H9 (cell line): ENCODE data around the gene ZBTB48. TPM values are rescaled to one million over a fixed set of nuclear protein-coding genes. Genes with fewer than 3 reads are reported as not detected.

Source experiments
- DNase-seq: peaks from one replicate; pipeline ENCODE4 v3.0.0-alpha.2; 2017
- H2AFZ ChIP-seq: one replicate; pipeline ENCODE4 v1.6.1; 2013; ENCODE audit warnings: mild to moderate bottlenecking, low read length, control low read depth, moderate library complexity
- H2AK5ac ChIP-seq: 2 replicates; pipeline ENCODE4 v1.6.1; 2013; ENCODE audit warnings: low read length, control low read depth, mixed read lengths; ENCODE audit not compliant: insufficient read length
- H2BK120ac ChIP-seq: one replicate; pipeline ENCODE4 v1.6.1; 2013; ENCODE audit warnings: low read depth, mild to moderate bottlenecking, low read length, control low read depth, inconsistent platforms; ENCODE audit not compliant: poor library complexity, severe bottlenecking
- H2BK12ac ChIP-seq: 2 replicates; pipeline ENCODE4 v1.6.1; 2013; ENCODE audit warnings: low read length, control low read depth, mixed read lengths, low read depth; ENCODE audit not compliant: insufficient read length
- H2BK15ac ChIP-seq: 2 replicates; pipeline ENCODE4 v1.6.1; 2013; ENCODE audit warnings: low read depth, low read length, control low read depth
- H2BK20ac ChIP-seq: one replicate; pipeline ENCODE4 v1.6.1; 2013; ENCODE audit warnings: low read depth, mild to moderate bottlenecking, low read length, control low read depth, inconsistent platforms; ENCODE audit not compliant: poor library complexity, severe bottlenecking
- H2BK5ac ChIP-seq: 2 replicates; pipeline ENCODE4 v1.6.1; 2013; ENCODE audit warnings: low read length, control low read depth, mixed read lengths; ENCODE audit not compliant: insufficient read length
- H3K14ac ChIP-seq: 2 replicates; pipeline ENCODE4 v1.6.1; 2013; ENCODE audit warnings: low read length, control low read depth; ENCODE audit not compliant: insufficient read depth
- H3K18ac ChIP-seq: 2 replicates; pipeline ENCODE4 v1.6.1; 2013; ENCODE audit warnings: low read depth, mild to moderate bottlenecking, mixed read lengths, low read length, control low read depth; ENCODE audit not compliant: insufficient read length
- H3K23ac ChIP-seq: 2 replicates; pipeline ENCODE4 v1.6.1; 2013; ENCODE audit warnings: low read length, control low read depth, mixed read lengths, low read depth; ENCODE audit not compliant: insufficient read length
- H3K23me2 ChIP-seq: 2 replicates; pipeline ENCODE4 v1.6.1; 2013; ENCODE audit warnings: low read depth, mild to moderate bottlenecking, mixed read lengths, low read length, control low read depth; ENCODE audit not compliant: insufficient read length, poor library complexity, severe bottlenecking
- H3K27ac ChIP-seq: 2 replicates; pipeline ENCODE4 v1.5.1; 2013; ENCODE audit warnings: low read length, control low read depth, mixed read lengths, low read depth; ENCODE audit not compliant: insufficient read length
- H3K27me3 ChIP-seq: 2 replicates; pipeline ENCODE4 v1.6.1; 2013; ENCODE audit warnings: low read length, control low read depth, inconsistent platforms; ENCODE audit not compliant: insufficient read depth
- H3K4ac ChIP-seq: 2 replicates; pipeline ENCODE4 v1.6.1; 2013; ENCODE audit warnings: low read depth, mild to moderate bottlenecking, control low read depth, inconsistent platforms, low read length, moderate library complexity
- H3K4me1 ChIP-seq: 2 replicates; pipeline ENCODE4 v1.6.1; 2013; ENCODE audit warnings: low read length, control low read depth, inconsistent platforms; ENCODE audit not compliant: insufficient read depth
- H3K4me2 ChIP-seq: 2 replicates; pipeline ENCODE4 v1.6.1; 2013; ENCODE audit warnings: low read length, control low read depth, mixed read lengths; ENCODE audit not compliant: insufficient read length, insufficient read depth
- H3K56ac ChIP-seq: 2 replicates; pipeline ENCODE4 v1.6.1; 2013; ENCODE audit warnings: low read depth, mild to moderate bottlenecking, mixed read lengths, low read length, control low read depth; ENCODE audit not compliant: insufficient read length
- H3K79me1 ChIP-seq: 2 replicates; pipeline ENCODE4 v1.6.1; 2013; ENCODE audit warnings: low read depth, mild to moderate bottlenecking, moderate library complexity, low read length, control low read depth, inconsistent platforms; ENCODE audit not compliant: insufficient read depth, poor library complexity, severe bottlenecking
- H3K79me2 ChIP-seq: 2 replicates; pipeline ENCODE4 v1.6.1; 2013; ENCODE audit warnings: low read length, control low read depth, inconsistent platforms; ENCODE audit not compliant: insufficient read depth
- H3K9ac ChIP-seq: 2 replicates; pipeline ENCODE4 v1.6.1; 2013; ENCODE audit warnings: low read length, control low read depth, mixed read lengths; ENCODE audit not compliant: insufficient read length; ENCODE audit errors: extremely low read depth
- H3K9me3 ChIP-seq: one replicate; pipeline ENCODE4 v1.6.1; 2013; ENCODE audit warnings: low read depth, low read length, inconsistent platforms; ENCODE audit not compliant: control insufficient read depth
- H3T11ph ChIP-seq: one replicate; pipeline ENCODE4 v1.6.1; 2013; ENCODE audit warnings: mild to moderate bottlenecking, low read length, control low read depth, inconsistent platforms
- H4K20me1 ChIP-seq: one replicate; pipeline ENCODE4 v1.6.1; 2013; ENCODE audit not compliant: control insufficient read depth, insufficient read length, insufficient read depth
- H4K5ac ChIP-seq: 2 replicates; pipeline ENCODE4 v1.6.1; 2013; ENCODE audit warnings: low read depth, mild to moderate bottlenecking, mixed read lengths, low read length, control low read depth; ENCODE audit not compliant: insufficient read length
- H4K8ac ChIP-seq: replicated peaks from 2 replicates; pipeline ENCODE4 v1.6.1; 2013; ENCODE audit warnings: low read length, control low read depth, mixed read lengths, low read depth; ENCODE audit not compliant: insufficient read length
- H4K91ac ChIP-seq: 2 replicates; pipeline ENCODE4 v1.6.1; 2013; ENCODE audit warnings: low read depth, mild to moderate bottlenecking, moderate library complexity, mixed read lengths, low read length, control low read depth; ENCODE audit not compliant: insufficient read length
- H3K27ac Mint-ChIP-seq, 3 experiments: 2 replicates in 2 of 3; 3 replicates in 1 of 3; pipeline ENCODE4 v1.8.0; 2020 to 2021; ENCODE audit warnings: mixed read lengths in 3 of 3, mild to moderate bottlenecking in 1 of 3, moderate library complexity in 1 of 3
- H3K27me3 Mint-ChIP-seq: 2 replicates; pipeline ENCODE4 v1.8.0; 2021; ENCODE audit warnings: low read depth, mild to moderate bottlenecking, moderate library complexity, mixed read lengths
- H3K36me3 Mint-ChIP-seq, 3 experiments: 2 replicates in 2 of 3; 3 replicates in 1 of 3; pipeline ENCODE4 v1.8.0; 2020 to 2021; ENCODE audit warnings: low read depth in 3 of 3, mixed read lengths in 3 of 3; ENCODE audit not compliant: insufficient read depth in 1 of 3
- H3K4me1 Mint-ChIP-seq, 2 experiments: 2 replicates each; pipeline ENCODE4 v1.8.0; 2020; ENCODE audit warnings: mixed read lengths in 2 of 2
- H3K4me3 Mint-ChIP-seq, 2 experiments: 2 replicates in 1 of 2; 3 replicates in 1 of 2; pipeline ENCODE4 v1.8.0; 2020 to 2021; ENCODE audit warnings: mild to moderate bottlenecking in 2 of 2, mixed read lengths in 2 of 2, moderate library complexity in 1 of 2
- H3K9me3 Mint-ChIP-seq, 2 experiments: 2 replicates in 1 of 2; 3 replicates in 1 of 2; pipeline ENCODE4 v1.8.0; 2020; ENCODE audit warnings: mild to moderate bottlenecking in 2 of 2, mixed read lengths in 2 of 2, moderate library complexity in 1 of 2
- WGBS: extraction: QIAGEN DNeasy Blood & Tissue Kit; methylation state at CpG from one replicate; pipeline ENCODE4 v1.1.7; 2013; ENCODE audit warnings: missing lambda C conversion rate, low lambda C conversion rate, mixed read lengths; ENCODE audit not compliant: insufficient read length; ENCODE audit errors: extremely low coverage; 5-methylcytosine and 5-hydroxymethylcytosine counted together
- total RNA-seq: library from RNA; stranded (reverse); gene quantifications from 2 replicates; pipeline ENCODE4 v1.2.1, GENCODE V29; 2021
- TF ChIP-seq, protein P1 (sequence below): fragments of 200-600 bp; sonication (generic); conservative IDR thresholded peaks from 3 replicates; pipeline ENCODE4 v1.8.0; 2021; ENCODE audit warnings: antibody characterized with exemption, mild to moderate bottlenecking

Gene ZBTB48
- total RNA-seq, 1 experiment from 2014 or later = 33.2 TPM

DNA sequence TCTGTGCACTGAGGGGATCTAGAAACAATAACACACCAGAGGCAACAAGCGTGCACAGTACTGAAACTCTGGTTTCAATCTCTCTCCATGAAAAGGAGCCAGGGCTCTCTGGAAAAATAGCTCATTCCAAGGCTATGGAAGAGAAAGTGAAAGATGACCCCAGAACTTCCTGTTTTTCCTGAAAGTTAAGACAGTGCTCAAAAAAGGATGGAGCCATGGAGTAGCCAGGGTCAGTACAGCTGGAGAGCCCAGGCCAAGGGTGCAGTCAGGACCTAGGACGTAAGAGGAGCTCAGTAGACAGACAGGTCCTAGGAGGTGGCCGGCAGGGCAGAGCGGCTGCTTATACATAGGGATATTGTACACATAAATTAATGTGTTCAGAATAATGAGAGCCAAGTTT lies 44.6 kb upstream of the ZBTB48 start:
- Mint-ChIP-seq H3K36me3 (peaks cover 28 to 68% (median 60%) of the 10 kb centered on the region in 3 experiments; a peak in 6 of 7 replicates), H3K27ac (no peak overlapping the region; a peak in 1 of 7 replicates)
- no peak overlapping the region for H2AFZ ChIP-seq

More for the DNA sequence above, 44.6 kb upstream of the ZBTB48 start:
- Histone ChIP-seq H3T11ph (no peak overlapping the region), H2BK12ac (no peak overlapping the region), H2BK15ac (no peak overlapping the region), H3K56ac (no peak overlapping the region), H3K79me1 (no peaks in the 10 kb centered on the region), H3K27ac (no peak overlapping the region), H3K79me2 (no peaks in the 10 kb centered on the region), H3K14ac (no peak overlapping the region), H3K4me1 (no peaks in the 10 kb centered on the region), H4K8ac (no peak overlapping the region), H3K18ac (no peak overlapping the region), H3K23me2 (no peaks in the 10 kb centered on the region), H3K4ac (no peak overlapping the region), H2BK20ac (no peak overlapping the region), H4K91ac (no peak overlapping the region), H3K9me3 (no peaks in the 10 kb centered on the region), H4K20me1 (no peaks in the 10 kb centered on the region), H2BK120ac (no peak overlapping the region), H3K4me2 (no peak overlapping the region), H3K27me3 (no peaks in the 10 kb centered on the region), H2AK5ac (no peak overlapping the region), H2BK5ac (no peak overlapping the region), H4K5ac (no peak overlapping the region), H3K9ac (no peak overlapping the region), H3K23ac (no peak overlapping the region)
- Mint-ChIP-seq H3K4me3 (no peak overlapping the region), H3K9me3 (no peaks in the 10 kb centered on the region), H3K4me1 (peaks cover 0 to 3% of the 10 kb centered on the region in 2 experiments; a peak in 1 of 4 replicates), H3K27me3 (no peaks in the 10 kb centered on the region)
- TF ChIP-seq, protein P1, sequence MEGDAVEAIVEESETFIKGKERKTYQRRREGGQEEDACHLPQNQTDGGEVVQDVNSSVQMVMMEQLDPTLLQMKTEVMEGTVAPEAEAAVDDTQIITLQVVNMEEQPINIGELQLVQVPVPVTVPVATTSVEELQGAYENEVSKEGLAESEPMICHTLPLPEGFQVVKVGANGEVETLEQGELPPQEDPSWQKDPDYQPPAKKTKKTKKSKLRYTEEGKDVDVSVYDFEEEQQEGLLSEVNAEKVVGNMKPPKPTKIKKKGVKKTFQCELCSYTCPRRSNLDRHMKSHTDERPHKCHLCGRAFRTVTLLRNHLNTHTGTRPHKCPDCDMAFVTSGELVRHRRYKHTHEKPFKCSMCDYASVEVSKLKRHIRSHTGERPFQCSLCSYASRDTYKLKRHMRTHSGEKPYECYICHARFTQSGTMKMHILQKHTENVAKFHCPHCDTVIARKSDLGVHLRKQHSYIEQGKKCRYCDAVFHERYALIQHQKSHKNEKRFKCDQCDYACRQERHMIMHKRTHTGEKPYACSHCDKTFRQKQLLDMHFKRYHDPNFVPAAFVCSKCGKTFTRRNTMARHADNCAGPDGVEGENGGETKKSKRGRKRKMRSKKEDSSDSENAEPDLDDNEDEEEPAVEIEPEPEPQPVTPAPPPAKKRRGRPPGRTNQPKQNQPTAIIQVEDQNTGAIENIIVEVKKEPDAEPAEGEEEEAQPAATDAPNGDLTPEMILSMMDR = no peak
- WGBS = no CpG with 5 or more reads among the region's 4 CpGs
- no peak for DNase-seq
